CD4-positive, CD25-positive, alpha-beta regulatory T cell (primary cell): ENCODE data around the gene RAB17. TPM values are rescaled to one million over a fixed set of nuclear protein-coding genes. Genes with fewer than 3 reads are reported as not detected.

Experiments used
- polyA plus RNA-seq, 4 donors: library from polyadenylated mRNA; unstranded; fragments of 300-500 nt; fragmentation: Illumina TruSeq; gene quantifications; one replicate each; pipeline ENCODE4 v1.2.3, GENCODE V29; 2021
- total RNA-seq: library from RNA; stranded (reverse); gene quantifications from one replicate; pipeline ENCODE4 v1.2.3, GENCODE V29; 2022

The RAB17 gene
- total and polyA plus RNA-seq, 5 donors from 2014 or later: not detected

Other genes starting within 250 kb of the RAB17 start
- gene COL6A3, start 176.6 kb downstream of the RAB17 start, total RNA-seq: 3.4 TPM
- gene COL6A3, start 176.6 kb downstream of the RAB17 start, polyA plus RNA-seq: 1 to 10 TPM in 1 of 4 donors, under 1 TPM in 3; 0.18 to 1.5 (median 0.69) TPM
- gene MLPH, start 103.5 kb downstream of the RAB17 start, total RNA-seq: 0.47 TPM
- gene MLPH, start 103.5 kb downstream of the RAB17 start, polyA plus RNA-seq: not detected
- gene PRLH, start 24.2 kb downstream of the RAB17 start, total RNA-seq: not detected
- not detected for gene PRLH, start 24.2 kb downstream of the RAB17 start, polyA plus RNA-seq
- gene LRRFIP1, start 36.9 kb upstream of the RAB17 start, total RNA-seq: 183 TPM
- gene LRRFIP1, start 36.9 kb upstream of the RAB17 start, polyA plus RNA-seq: 100 to 1,000 TPM in 1 of 4 donors, 10 to 100 TPM in 3; 69.4 to 107 (median 77.1) TPM
- gene RBM44, start 208.0 kb upstream of the RAB17 start, total RNA-seq: 4.5 TPM
- under 1 TPM in 2 of 4 donors, not detected in 2; 0.21 to 0.28 TPM for gene RBM44, start 208.0 kb upstream of the RAB17 start, polyA plus RNA-seq